GM19043 (cell line): ENCODE measurements around the gene SLC28A3.
"Not testable (repeated sequence)": the region's sequence is repeated elsewhere in the genome, so short reads cannot be mapped to it uniquely, and the experiment has no call there.

Experiments used
- ATAC-seq: cut with Tn5 transposase; IDR thresholded peaks from one replicate; pipeline ENCODE4 v1.9.1; 2021; ENCODE audit warnings: low read depth; ENCODE audit not compliant: unreplicated experiment

The SLC28A3 gene, protein sequence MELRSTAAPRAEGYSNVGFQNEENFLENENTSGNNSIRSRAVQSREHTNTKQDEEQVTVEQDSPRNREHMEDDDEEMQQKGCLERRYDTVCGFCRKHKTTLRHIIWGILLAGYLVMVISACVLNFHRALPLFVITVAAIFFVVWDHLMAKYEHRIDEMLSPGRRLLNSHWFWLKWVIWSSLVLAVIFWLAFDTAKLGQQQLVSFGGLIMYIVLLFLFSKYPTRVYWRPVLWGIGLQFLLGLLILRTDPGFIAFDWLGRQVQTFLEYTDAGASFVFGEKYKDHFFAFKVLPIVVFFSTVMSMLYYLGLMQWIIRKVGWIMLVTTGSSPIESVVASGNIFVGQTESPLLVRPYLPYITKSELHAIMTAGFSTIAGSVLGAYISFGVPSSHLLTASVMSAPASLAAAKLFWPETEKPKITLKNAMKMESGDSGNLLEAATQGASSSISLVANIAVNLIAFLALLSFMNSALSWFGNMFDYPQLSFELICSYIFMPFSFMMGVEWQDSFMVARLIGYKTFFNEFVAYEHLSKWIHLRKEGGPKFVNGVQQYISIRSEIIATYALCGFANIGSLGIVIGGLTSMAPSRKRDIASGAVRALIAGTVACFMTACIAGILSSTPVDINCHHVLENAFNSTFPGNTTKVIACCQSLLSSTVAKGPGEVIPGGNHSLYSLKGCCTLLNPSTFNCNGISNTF

DNA sequence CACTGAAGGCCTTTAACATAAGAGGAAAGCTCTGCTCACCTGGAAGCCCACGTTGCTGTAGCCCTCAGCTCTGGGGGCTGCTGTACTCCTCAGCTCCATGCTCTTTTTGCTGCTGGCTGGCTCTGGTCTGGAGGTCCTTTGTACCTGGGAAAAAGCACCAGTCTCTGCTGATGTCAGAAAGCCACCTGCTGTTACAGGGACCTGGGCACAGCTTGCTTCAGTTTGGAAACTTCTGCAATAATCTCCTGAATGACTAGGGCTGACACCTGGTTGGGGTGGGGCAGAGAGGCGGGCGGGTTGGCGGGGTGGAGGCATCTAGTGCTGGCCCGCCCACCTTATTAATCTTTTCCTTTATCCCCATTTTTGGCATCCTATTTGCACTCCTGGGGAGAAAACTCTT is at the start of gene SLC28A3:
SLC28A3 (minus strand) TSS at position 224 of the 400 bp plus-strand sequence; CDS start at position 99, 125 bp downstream.
- no peak for ATAC-seq

DNA sequence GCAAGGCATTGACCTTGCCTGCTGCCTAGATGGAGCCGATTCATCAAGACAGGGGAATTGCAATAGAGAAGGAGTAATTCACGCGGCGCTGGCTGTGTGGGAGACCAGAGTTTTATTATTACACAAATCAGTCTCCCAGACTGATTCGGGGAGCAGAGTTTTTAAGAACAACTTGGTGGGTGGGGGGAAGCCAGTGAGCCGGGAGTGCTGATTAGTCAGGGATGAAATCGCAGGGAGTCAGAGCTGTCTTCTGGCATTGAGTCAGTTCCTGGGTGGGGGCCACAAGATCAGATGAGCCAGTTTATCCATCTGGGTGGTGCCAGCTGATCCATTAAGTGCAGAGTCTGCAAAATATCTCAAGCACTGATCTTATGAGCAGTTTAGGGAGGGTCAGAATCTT is 49.7 kb upstream of the SLC28A3 start:
- ATAC-seq: not testable (repeated sequence)

DNA sequence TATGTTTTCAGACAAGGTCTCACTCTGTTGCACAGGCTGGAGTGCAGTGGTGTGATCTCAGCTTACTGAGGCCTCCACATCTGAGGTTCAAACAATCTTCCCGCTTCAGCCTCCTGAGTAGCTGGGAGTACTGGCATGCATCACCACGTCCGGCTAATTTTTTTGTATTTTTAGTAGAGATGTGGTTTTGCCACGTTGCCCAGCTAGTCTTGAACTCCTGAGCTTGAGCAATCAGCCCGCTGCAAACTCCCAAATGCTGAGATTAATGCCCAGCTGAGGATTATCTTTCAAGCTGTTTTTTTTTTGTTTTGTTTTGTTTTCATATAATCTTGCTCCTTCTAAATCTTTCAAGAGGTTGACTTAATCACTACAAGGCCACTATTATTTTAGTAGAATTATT is 47.3 kb upstream of the SLC28A3 start:
- no peak for ATAC-seq

DNA sequence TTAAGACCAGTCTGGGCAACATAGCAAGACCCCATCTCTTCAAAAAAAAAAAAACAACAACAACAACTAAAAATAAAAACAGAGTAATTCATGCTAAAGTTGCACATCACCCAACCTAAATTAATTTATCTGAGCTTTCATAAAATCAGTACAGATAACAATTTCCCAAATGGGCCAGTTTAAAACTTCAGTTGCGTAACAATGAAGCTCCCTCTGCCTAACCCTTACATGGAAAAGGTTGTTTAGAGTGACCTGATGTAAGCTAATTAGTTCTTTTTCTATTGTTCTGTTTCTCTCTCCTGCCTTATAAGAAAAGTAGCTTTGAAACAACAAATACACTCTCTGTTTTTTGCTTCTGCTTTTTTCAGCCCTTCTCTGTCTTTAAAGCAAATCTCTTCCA is 46.2 kb upstream of the SLC28A3 start:
- ATAC-seq: no peak

DNA sequence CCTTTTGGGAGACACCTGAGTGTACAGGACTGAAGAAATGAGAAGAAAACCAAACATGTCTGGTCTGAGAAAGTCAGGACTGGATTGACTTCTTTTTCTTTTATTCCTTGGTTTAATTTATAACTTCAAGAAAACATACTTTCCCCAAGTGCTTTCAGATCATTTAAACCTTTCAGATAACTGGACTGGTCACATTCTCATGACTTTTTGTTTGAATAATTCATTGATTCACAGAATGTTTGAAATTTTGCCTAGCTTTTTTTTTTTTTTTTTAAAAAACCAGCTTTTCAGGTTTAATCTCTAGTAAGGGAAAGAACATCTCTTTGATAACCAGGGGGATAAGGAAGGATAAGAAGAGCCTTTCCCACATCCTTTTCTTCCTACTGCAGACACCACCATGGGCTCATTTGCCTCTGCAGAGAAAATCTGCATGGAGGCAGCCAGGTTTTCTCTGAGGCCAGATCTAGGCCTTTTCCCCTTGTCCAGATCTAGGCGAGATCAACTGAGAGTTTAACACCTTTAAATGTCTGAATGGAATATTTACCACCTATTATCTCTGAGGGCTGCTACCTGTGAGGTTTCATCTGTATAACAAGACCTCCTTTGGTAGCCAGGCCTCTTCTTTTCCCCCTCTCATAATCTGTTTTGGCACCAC is 45.0 kb upstream of the SLC28A3 start:
- no peak for ATAC-seq

DNA sequence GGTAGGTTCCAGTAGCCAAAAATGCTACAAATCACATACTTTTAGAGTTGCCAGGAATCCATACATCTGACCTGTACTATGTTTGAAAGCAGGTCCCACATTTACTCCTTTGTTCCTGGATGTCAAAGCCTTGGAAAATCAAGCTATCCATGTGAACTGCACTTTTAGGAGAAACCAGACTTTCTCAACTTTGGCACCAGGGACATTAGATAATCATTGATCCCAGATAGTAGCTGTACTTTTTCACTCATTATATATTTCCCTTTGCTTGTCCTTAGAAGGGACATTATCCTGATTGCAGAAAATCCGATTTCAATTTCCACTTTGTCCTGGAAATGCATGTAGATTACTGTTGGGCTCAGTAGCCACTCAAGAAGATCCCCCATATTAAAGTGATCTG is 44.1 kb upstream of the SLC28A3 start:
- ATAC-seq: no peak

DNA sequence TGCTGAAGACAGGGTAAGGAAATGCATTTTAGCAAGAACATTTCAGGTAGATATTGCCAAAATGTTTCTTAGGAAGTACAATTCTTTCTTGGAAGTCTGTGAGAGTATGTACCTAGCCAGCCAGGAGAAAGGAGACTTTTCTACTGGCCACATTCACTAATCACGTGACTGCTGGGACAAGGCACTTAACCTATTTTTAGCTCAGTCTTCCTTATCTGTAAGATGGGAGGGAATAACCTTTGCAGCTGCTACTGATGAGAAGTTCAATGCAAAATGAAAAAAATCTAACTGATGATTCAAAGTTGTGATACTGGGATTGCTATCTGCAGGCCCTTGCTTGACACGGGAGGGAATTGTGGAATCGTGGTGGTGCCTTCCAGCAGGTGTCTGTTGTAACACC is 42.6 kb upstream of the SLC28A3 start:
- ATAC-seq: no peak

DNA sequence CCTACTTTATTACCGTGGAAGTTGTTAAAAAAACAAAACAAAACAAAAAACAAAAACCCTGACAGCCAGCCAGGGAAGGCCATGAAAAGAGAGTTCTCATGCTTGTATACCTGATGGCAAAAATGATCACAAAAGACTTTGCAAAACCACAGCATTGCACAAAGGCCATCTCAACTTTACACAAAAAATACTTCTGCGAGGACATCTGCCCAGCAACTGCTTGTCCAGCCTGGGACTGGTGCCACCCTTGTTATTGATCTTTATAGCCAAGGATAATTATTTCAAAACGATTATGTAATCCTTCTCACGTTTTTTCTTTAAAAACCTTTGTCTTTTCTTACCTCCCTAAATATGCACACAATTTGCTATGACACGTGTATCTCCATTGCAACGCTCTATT is 42.2 kb upstream of the SLC28A3 start:
- ATAC-seq: no peak

DNA sequence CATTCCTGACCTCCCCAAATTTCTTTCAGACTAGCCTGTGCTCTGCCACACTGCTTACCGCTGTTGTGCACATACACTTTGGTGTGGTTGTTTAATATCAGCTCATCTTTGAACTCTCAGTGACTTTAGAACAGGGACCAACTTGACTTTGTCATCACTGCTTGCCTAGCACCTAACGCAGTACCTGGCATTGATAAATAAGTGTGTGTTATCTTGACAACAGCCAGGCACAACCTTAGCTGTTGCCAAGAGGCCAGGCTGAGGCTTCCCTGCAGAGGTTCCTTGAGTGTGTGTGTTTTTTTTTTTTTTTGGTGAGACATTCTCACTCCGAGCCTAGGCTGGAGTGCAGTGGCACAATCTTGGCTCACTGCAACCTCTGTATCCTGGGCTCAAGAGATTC is 41.0 kb upstream of the SLC28A3 start:
- no peak for ATAC-seq

DNA sequence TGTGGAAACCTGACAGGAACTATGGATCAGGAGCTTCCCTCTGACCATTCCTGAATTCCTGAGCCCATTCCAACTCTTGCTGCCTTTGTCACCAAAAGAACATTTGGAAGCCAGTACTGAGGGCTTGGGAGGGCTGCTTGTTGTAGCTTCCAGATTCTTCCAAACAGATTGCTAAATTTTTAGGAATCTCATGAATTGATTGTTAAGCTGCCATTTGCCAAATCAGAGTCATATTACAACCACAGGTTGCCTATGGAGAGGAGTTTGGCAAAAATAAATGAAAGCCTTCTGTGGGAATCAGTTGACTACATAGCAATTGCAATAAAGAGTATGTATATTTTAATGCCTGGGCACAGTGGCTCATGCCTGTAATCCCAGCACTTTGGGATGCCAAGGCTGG is 39.2 kb upstream of the SLC28A3 start:
- no peak for ATAC-seq

DNA sequence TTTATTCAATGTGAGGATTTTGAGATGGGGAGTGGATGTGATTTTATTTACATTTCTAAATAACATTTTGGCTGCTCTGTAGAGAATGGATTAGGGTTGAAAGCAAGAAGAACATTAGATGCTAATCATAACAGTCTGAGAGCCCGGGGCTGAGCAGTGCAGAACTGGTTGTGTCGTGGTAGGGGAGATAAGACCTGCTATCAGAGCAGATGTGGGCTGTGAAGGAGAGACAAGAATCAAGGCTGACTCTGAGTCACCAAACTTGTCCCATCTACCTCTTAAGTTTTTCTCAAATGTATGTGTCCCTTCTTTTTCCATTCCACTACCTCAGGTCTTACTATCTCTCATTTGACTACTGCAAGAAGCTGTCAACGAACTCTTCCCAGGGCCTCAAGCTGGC is 35.4 kb upstream of the SLC28A3 start:
- ATAC-seq: no peak

DNA sequence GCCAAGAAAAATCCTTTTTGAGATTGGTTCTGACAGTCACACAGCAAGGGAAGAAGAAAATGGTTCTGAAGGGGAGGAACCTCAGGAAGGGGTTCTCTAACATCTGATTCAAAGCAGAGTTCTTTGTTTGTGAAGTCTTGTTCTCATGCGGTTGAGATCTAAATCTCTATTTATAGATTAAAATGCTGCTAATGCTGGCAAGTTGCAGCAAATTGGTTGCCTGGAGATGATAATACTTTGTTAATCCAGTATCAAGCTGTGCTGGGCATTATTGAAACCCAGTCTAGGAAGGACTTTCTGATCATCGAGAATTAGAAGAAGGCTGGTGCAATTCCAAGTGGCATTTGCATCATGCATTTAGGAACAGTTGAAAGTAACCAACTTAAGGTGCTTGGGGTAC is 34.0 kb upstream of the SLC28A3 start:
- no peak for ATAC-seq

DNA sequence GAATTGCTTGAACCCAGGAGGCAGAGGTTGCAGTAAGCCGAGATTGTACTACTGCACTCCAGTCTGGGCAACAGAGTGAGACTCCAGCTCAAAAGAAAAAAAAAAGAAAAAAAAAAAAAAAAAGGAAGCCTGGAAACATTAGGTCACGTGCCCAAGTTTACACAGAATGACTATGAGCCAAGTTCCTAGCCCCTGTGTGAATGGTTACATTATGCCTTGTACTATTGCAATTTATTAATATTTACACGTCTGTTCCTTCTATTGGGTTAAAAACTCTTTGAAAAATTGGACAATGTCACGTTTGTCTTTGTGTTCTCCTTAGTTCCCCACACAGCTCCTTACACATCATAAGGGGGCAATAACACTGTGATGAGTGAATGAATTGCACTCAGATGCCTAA is 33.5 kb upstream of the SLC28A3 start:
- ATAC-seq: no peak

DNA sequence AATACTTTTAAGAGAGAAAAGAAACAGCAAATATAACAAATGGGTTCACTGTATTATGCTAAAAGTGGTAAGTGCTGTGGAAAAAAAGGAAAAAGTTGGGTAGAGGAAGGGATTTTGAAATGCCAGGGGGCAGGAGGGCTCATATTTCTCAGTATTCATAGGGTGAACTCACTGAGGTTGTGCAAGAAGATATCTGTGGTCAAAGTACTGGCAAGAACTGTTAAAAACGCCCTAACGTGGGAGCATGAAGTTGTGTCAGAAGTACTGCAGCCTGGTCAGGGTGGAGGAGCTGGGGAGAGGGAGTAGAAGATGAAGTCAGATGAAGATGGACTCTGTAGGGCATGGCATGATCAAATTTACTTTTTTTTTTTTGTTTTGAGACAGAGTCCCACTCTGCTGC is 31.2 kb upstream of the SLC28A3 start:
- ATAC-seq: no peak

DNA sequence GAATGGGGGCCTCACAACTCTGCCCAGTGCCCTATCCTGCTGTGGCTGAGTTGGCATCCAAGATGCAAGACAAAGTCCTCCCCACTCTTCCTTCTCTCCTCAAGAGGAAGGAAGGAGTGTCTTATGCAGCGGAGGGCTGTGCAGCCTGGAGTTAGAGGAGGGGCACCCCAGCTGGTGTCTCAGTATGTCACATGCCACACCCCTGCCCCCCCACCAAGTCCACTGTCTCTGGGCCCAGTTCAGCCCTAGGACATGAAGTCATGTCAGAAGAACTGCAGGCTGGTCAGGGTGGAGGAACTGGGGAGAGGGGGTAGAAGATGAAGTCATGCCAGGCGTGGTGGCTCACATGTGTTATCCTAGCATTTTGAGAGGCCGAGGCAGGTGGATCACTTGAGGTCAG is 28.0 kb upstream of the SLC28A3 start:
- ATAC-seq: no peak

DNA sequence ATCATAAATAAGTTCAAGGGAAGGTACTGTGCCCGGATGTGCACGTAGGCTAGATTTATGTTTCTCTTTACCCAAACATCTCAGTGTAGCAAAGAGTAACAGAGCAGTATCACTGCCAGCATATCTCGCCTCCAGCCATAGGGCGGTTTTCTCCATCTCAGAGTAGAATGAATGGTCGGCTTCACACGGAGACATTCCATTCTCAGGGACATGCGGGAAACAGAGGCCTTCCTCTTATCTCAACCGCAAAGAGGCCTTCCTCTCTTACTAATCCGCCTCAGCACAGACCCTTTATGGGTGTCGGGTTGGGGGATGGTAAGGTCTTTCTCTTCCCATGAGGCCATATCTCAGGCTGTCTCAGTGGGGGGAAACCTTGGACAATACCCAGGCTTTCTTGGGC is 27.2 kb upstream of the SLC28A3 start:
- not testable (repeated sequence) for ATAC-seq

DNA sequence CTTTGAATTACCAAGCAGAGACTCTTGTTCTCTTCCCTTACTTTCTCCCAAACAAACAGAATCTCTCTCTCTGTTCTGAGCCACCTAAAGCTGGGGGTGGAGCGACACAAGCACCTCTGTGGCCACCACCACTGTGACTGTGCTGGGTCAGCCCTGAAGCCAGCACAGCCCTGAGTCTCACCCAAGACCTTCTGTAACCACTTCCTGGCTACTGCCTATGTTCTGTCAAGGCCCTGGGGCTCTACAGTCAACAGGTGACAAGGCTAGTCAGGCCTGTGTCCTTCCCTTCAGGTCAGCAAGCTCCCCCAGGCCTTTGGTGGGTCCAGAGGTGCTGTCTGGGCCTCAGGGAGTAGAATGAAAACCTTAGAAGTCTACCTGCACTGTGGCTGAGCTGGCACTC is 26.1 kb upstream of the SLC28A3 start:
- no peak for ATAC-seq

DNA sequence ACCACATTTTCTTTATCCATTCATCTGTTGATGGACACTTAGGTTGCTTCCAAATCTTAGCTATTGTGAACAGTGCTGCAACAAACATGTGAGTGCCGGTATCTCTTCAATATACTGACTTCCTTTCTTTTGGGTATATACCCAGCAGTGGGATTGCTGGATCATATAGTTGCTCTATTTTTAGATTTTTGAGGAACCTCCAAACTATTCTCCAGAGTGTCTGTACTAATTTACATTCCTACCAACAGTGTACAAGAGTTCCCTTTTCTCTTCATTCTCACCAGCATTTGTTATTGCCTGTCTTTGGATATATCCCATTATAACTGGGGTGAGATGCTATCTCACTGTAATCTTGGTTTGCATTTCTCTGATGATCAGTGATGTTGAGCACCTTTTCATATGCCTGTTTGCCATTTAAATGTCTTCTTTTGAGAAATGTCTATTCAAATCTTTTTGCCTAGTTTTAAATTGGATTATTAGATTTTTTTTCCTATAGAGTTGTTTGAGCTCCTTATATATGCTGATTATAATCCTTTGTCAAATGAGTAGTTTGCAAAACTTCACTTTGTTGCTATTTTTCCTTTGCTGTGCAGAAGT is 24.4 kb upstream of the SLC28A3 start:
- ATAC-seq: not testable (repeated sequence)

DNA sequence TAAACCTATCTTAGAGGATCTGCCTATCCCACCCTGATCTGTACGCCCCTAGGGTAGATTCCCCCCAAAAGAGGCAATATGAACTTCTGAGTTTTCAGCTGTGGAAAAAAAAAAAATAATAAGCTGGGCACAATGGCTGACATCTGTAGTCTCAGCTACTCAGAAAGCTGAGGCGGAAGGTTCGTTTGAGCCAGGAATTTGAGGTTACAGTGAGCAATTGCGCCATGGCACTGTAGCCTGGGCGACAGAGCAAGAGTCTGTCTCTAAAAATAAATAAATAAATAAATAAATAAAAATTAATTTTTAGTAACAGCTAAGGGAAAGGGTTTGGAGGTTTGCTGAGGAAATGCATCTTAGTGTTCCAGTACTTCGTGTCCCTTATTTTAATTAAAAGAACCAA is 21.1 kb upstream of the SLC28A3 start:
- no peak for ATAC-seq

DNA sequence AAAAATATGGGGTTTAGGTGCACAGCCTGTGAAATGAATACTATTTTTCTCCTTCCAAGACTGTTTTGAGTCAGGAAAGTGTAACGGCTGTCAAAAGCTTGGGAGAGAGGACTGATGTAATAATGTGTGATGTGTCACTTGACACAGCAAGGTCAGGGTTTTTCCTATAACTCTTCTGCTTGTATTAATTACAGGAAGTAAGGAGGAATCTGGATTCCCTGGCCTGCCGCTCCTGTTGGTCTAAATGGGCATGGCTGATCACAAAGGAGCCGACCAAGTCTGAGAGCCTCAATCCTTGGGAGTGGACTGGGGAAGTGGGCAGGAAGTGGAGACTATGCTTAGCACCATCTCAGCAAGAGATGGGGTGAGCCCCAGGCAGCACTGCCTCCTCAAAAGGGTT is 16.7 kb upstream of the SLC28A3 start:
- no peak for ATAC-seq

DNA sequence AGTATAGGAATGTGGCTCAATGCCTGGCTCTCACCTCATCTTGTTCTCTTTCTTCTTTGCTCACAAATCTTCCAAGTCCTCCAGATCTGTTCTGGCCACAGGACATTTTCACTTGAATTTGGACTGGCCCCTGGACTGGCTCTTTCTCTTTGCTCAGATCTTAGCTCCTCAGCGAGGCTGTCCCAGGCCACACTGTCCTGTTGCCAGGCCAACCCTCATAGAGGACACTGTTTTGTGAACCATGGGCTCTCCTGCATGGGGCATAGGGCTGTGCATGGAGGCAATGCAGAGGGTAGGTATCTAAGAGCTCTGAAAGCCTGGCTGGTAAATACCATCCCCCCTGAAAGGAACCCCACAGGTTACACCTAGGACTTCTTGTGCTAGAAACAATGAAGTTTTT is 13.5 kb upstream of the SLC28A3 start:
- ATAC-seq: no peak
